ENCODE data around the gene TLR9.

- TF ChIP-seq CTCF (IDR thresholded peaks at IDR 0.05; ENCODE audit: low read depth, low read length) (no peak), POLR2A (IDR thresholded peaks at IDR 0.05; ENCODE audit: extremely low read depth, insufficient read length) (no peak), MYC (IDR thresholded peaks at IDR 0.05; ENCODE audit: low read depth, low read length) (no peak), MAX (IDR thresholded peaks at IDR 0.05; ENCODE audit: low read depth, low read length) (no peak)
These were observed 24.3 kb downstream of the TLR9 start for GRCh38 chr3:52200981-52201679.
